Measurements from ENCODE around the gene ARSB. TPM values are rescaled to one million over a fixed set of nuclear protein-coding genes. Genes with fewer than 3 reads are reported as not detected.

ARSB gene
- total and polyA plus RNA-seq, 12 donors: 1.9 to 24.5 (median 14.5) TPM

DNA sequence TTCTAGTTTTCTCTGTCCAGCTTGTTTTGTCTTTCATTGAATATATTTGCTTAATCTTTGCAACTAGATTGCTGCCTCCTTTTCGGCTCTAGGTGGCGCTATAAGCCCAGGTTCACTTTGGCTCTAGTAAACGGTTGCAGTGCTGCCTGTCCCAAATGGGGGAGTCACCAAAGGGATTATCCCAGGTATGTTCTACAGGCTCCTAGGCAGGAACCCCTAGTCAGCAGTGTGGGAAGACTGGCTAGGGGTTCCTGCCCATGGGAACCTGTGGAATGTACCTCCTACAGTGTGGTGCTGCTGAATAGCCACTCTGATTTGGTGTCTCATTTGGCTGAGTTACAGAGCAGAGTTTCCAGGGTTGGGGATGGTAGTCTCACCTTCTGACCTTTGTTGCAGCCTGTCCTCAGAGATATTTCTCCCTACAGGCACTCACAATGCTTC is 85.2 kb downstream of the ARSB start:
- Histone ChIP-seq H3K4me1 (replicated peaks in 1 of 2) (no peaks in the 10 kb centered on the region), H3K9me3 (replicated peaks in 1 of 3) (no peaks in the 10 kb centered on the region), H3K36me3 (replicated peaks in 1 of 2) (no peaks in the 10 kb centered on the region), H3K4me3 (no peak overlapping the region), H3K27ac (no peak overlapping the region), H3K27me3 (no peaks in the 10 kb centered on the region)
- intact Hi-C loops (cut with DNase I): no loop called here
- DNase-seq: peak in 4 of 7 donors; percentile 22 to 63 (median 54)
- no peak for TF ChIP-seq POLR2A (IDR thresholded peaks at IDR 0.05)
- TF ChIP-seq, protein P1, sequence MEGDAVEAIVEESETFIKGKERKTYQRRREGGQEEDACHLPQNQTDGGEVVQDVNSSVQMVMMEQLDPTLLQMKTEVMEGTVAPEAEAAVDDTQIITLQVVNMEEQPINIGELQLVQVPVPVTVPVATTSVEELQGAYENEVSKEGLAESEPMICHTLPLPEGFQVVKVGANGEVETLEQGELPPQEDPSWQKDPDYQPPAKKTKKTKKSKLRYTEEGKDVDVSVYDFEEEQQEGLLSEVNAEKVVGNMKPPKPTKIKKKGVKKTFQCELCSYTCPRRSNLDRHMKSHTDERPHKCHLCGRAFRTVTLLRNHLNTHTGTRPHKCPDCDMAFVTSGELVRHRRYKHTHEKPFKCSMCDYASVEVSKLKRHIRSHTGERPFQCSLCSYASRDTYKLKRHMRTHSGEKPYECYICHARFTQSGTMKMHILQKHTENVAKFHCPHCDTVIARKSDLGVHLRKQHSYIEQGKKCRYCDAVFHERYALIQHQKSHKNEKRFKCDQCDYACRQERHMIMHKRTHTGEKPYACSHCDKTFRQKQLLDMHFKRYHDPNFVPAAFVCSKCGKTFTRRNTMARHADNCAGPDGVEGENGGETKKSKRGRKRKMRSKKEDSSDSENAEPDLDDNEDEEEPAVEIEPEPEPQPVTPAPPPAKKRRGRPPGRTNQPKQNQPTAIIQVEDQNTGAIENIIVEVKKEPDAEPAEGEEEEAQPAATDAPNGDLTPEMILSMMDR (IDR thresholded peaks at IDR 0.05): peak in 5 of 6 experiments; percentile 20 to 55 (median 51)
- WGBS, 4 donors: 15 to 19% (median 18%) methylated on average over 3 of the region's 3 CpGs

DNA sequence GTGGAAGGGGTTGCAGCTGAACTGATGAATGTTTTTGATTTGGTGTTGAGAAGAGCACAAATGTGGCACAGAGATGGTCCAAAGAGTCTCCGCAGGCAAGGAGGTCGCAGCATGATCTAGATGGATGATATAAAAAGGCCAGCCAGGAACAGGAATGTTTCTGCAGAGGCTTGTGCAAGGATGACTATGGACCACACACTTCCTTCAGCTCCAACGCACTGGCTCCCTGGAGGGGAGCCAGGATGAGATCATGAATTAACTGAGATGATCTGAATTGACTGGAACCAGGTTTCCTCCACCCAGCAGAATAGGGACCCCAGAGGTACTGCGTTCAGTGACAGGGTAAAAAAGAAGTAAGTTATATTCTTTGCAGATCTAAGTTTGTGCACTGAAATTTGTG is 89.0 kb downstream of the ARSB start:
- Histone ChIP-seq H3K27me3 (no peaks in the 10 kb centered on the region), H3K9me3 (replicated peaks in 1 of 3) (no peaks in the 10 kb centered on the region), H3K27ac (no peak overlapping the region), H3K4me1 (replicated peaks in 1 of 2) (no peaks in the 10 kb centered on the region), H3K36me3 (replicated peaks in 1 of 2) (no peaks in the 10 kb centered on the region), H3K4me3 (no peak overlapping the region)
- TF ChIP-seq, protein P1 (IDR thresholded peaks at IDR 0.05): no peak
- no peak for TF ChIP-seq POLR2A (IDR thresholded peaks at IDR 0.05)
- 65 to 77% (median 69%) methylated on average over 4 of the region's 4 CpGs for WGBS, 4 donors
- intact Hi-C loops (cut with DNase I): no loop called here
- no peak for DNase-seq

DNA sequence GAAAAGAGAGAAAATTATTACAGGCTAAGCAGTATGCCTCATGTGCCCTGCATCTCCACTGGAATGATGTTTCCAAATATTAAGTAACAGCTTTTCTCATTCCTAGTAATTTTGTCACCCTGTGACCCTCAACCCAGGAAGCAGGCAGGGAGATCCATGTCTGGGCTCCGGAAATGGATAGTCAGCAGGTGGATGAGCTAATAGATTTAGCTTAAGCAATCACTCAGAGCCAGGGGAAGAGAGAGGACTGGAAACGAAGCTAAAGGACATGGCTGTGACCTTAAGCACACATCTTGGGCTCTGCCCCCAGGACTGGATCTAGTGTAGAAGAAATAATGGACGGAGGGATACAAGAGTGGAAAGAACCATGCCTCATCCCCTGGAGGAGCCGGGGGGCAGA is 89.5 kb downstream of the ARSB start:
- WGBS, 4 donors: 65 to 77% (median 76%) methylated on average over 4 of the region's 4 CpGs
- Histone ChIP-seq H3K27ac (no peak overlapping the region), H3K36me3 (replicated peaks in 1 of 2) (no peaks in the 10 kb centered on the region), H3K4me1 (replicated peaks in 1 of 2) (no peaks in the 10 kb centered on the region), H3K27me3 (no peaks in the 10 kb centered on the region), H3K9me3 (replicated peaks in 1 of 3) (no peaks in the 10 kb centered on the region), H3K4me3 (no peak overlapping the region)
- no peak for TF ChIP-seq POLR2A (IDR thresholded peaks at IDR 0.05)
- TF ChIP-seq, protein P1 (IDR thresholded peaks at IDR 0.05): no peak
- DNase-seq: no peak
- intact Hi-C loops (cut with DNase I): no loop called here

DNA sequence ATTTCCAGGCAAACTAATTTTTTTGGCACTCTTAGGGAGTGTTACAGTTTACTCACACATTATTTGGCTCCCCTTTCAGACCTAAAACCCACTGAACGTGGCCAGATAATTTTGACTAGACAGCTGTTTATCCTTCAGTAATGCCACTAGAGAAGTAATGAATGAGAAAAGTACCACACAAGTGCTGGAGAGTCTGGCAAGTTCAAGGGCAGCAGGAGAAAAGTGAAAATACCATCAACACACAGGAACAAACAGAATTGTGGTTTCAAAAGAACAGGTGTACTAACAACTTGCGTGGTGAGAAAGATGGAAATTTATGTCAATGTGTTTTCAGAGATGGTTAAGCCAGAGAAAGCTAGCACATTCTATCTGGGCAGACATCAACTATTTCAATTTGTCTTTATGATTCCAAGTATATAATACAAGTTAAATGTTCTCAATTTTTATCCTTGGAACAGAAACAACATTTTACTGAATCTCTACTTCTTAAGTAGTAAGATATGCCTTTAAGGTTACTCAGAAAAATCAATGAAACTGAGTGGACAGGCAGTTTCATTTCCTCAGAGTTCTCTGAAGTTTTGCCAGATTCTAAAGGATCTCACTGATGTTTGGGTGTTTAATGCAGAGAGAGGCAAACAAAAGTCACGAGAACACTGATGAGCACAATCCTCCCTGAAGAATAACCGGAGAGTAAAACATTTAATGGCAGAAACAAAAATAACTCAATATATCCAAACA is 91.0 kb downstream of the ARSB start:
- TF ChIP-seq, protein P1 (IDR thresholded peaks at IDR 0.05): no peak
- TF ChIP-seq POLR2A (IDR thresholded peaks at IDR 0.05): no peak
- Histone ChIP-seq H3K36me3 (replicated peaks in 1 of 2) (no peaks in the 10 kb centered on the region), H3K4me1 (replicated peaks in 1 of 2) (no peaks in the 10 kb centered on the region), H3K27ac (no peak overlapping the region), H3K9me3 (replicated peaks in 1 of 3) (no peaks in the 10 kb centered on the region), H3K4me3 (no peak overlapping the region), H3K27me3 (no peaks in the 10 kb centered on the region)
- DNase-seq: no peak
- WGBS, 4 donors: 76 to 87% (median 85%) methylated on average over 4 of the region's 4 CpGs
- intact Hi-C loops (cut with DNase I): no loop called here
